Erythroblast (primary cell): ENCODE data around the gene YIPF1.
"Not testable (repeated sequence)": the region's sequence is repeated elsewhere in the genome, so short reads cannot be mapped to it uniquely, and the experiment has no call there.

ENCODE experiments used
- GATA1 ChIP-seq: IDR thresholded peaks from 2 replicates; pipeline ENCODE4 v1.6.1; 2011; ENCODE audit warnings: low read depth, mild to moderate bottlenecking, control low read depth, low read length, moderate library complexity
- POLR2A ChIP-seq: IDR thresholded peaks from 2 replicates; pipeline ENCODE4 v1.6.1; 2011; ENCODE audit warnings: mild to moderate bottlenecking, low read length

DNA sequence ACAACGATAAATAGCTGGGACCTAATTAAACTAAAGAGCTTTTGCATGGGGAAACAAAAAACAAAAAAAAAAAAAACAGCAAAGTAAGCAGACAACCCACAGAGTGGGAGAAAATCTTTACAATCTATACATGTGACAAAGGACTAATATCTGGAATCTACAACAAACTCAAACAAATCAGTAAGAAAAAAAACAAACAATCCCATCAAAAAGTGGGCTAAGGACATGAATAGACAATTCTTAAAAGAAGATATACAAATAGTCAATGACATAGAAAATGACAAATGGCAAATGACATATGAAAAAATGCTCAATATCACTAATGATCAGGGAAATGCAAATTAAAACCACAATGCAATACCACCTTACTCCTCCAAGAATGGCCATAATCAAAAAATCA is 73.0 kb downstream of the YIPF1 start:
- TF ChIP-seq GATA1, POLR2A: not testable (repeated sequence)
